Endometrial microvascular endothelial cells (primary cell): ENCODE measurements around the gene TCERG1L. TPM values are rescaled to one million over a fixed set of nuclear protein-coding genes. Genes with fewer than 3 reads are reported as not detected.

ENCODE experiments used
- in situ Hi-C: cut with HindIII; loops from 2 replicates; pipeline ENCODE4 v1.10.0; 2017; ENCODE audit warnings: low sequenced_read_pairs, low pct_unique_long_range_greater_than_20kb; ENCODE audit errors: inconsistent ontology term
- total RNA-seq: library from RNA; depleted of rRNA; stranded (reverse); fragments of >200 nt; gene quantifications from one replicate; pipeline ENCODE4 v1.2.3, GENCODE V29; 2015; ENCODE audit errors: inconsistent ontology term

Gene TCERG1L
- total RNA-seq, 1 donor from 2014 or later = not detected

GRCh38 chr10:131201741-131202515 is 109.6 kb downstream of the TCERG1L start:
- in situ Hi-C loops = no loop called here

- in situ Hi-C loops = no loop called here
These were observed 110.6 kb downstream of the TCERG1L start for GRCh38 chr10:131200856-131201470.

- in situ Hi-C loops = no loop called here
These were observed 111.9 kb downstream of the TCERG1L start for GRCh38 chr10:131199646-131200045.

GRCh38 chr10:131198843-131199242 is 112.7 kb downstream of the TCERG1L start:
- in situ Hi-C loops = no loop called here

- in situ Hi-C loops = no loop called here
These were observed 113.1 kb downstream of the TCERG1L start for GRCh38 chr10:131198401-131198800.

- in situ Hi-C loops = no loop called here
These were observed 115.2 kb downstream of the TCERG1L start for GRCh38 chr10:131196176-131196885.

- in situ Hi-C loops = no loop called here
These were observed 115.9 kb downstream of the TCERG1L start for GRCh38 chr10:131195558-131196159.

- in situ Hi-C loops = no loop called here
These were observed 116.4 kb downstream of the TCERG1L start for GRCh38 chr10:131195116-131195515.

GRCh38 chr10:131193923-131194322 is 117.6 kb downstream of the TCERG1L start:
- in situ Hi-C loops = no loop called here

GRCh38 chr10:131188494-131188893 is 123.0 kb downstream of the TCERG1L start:
- in situ Hi-C loops = no loop called here

- in situ Hi-C loops = no loop called here
These were observed 123.6 kb downstream of the TCERG1L start for GRCh38 chr10:131187926-131188325.

- in situ Hi-C loops = no loop called here
These were observed 124.2 kb downstream of the TCERG1L start for GRCh38 chr10:131187274-131187673.

- in situ Hi-C loops = no loop called here
These were observed 124.8 kb downstream of the TCERG1L start for GRCh38 chr10:131186547-131187253.

GRCh38 chr10:131184503-131184902 is 127.0 kb downstream of the TCERG1L start:
- in situ Hi-C loops = no loop called here

GRCh38 chr10:131183546-131184045 is 127.9 kb downstream of the TCERG1L start:
- in situ Hi-C loops = no loop called here

- in situ Hi-C loops = no loop called here
These were observed 130.1 kb downstream of the TCERG1L start for GRCh38 chr10:131181456-131181855.

GRCh38 chr10:131180740-131181415 is 130.6 kb downstream of the TCERG1L start:
- in situ Hi-C loops = no loop called here

GRCh38 chr10:131180086-131180485 is 131.4 kb downstream of the TCERG1L start:
- in situ Hi-C loops = no loop called here
